NCI-H2196 (cell line): Measurements from ENCODE around the gene ANKLE2.
"Not testable (repeated sequence)": the region's sequence is repeated elsewhere in the genome, so short reads cannot be mapped to it uniquely, and the experiment has no call there.

Experiments used
- DNase-seq: peaks from one replicate; lab custom pipeline; 2025; ENCODE audit not compliant: unreplicated experiment; lab: John Stamatoyannopoulos, UW

Gene ANKLE2

DNA sequence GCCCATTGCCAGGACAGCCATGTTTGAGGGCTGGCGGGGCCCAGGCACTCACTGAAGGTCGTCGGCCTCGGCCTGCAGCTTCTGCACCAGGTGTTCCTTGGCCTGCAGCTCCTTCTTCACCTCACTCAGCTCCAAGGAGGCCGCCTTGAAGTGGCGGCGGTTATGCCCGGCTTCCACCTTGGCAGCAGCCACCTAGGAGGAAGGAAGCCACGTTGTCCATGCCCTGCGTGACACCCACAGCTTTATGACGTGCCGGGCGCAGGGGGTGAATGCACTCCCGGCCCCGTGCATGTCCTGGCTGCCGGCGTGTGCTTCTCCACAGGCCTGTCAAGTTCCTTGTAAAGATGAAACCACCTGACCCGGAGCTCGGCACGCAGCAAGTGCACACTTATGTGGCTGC, 16.0 kb upstream of the ANKLE2 start:
- no peak for DNase-seq

DNA sequence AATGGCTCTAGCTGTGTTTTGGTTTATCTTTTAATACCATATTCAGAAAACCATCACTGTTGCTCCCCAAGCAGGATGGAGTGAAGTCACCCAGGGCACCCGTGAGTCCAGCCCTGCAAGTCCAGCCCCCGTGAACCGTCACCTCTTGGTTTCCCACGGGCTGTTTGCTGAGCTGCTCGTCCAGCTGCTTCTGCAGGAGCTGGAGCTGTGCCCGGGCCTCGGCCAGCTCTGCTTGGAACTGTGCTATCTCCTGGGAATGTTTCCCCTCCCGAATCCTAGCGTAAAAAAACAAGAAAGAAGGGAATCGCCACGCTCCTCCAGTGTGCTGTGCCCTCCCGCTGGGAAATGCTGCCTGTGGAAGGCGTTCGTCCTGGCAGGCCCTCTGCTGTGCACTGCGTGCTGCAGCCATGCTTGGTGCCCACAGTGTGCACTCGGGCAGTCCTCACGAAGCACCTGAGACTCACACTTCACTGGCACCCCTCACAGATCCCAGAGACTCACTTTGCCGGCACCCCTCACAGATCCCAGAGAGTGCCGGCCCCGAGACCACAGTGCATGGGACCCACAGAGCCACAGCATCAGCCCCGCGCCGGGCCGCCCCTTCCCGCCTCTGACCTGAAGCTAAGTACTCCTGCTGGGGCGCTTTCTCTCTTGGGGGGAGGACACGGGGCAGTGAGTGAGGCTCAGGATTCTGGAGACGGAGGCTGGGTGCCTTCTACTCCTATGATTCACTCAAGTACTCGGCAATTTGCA, 15.4 kb upstream of the ANKLE2 start:
- DNase-seq = no peak

DNA sequence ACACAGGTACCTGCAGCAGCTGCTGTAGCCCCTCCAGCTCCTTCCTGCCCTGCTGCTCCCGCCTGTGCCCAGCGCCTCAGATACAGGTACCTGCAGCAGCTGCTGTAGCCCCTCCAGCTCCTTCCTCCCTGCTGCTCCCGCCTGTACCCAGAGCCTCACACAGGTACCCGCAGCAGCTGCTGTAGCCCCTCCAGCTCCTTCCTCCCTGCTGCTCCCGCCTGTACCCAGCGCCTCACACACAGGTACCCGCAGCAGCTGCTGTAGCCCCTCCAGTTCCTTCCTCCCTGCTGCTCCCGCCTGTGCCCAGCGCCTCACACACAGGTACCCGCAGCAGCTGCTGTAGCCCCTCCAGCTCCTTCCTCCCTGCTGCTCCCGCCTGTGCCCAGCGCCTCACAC, 14.6 kb upstream of the ANKLE2 start:
- not testable (repeated sequence) for DNase-seq

DNA sequence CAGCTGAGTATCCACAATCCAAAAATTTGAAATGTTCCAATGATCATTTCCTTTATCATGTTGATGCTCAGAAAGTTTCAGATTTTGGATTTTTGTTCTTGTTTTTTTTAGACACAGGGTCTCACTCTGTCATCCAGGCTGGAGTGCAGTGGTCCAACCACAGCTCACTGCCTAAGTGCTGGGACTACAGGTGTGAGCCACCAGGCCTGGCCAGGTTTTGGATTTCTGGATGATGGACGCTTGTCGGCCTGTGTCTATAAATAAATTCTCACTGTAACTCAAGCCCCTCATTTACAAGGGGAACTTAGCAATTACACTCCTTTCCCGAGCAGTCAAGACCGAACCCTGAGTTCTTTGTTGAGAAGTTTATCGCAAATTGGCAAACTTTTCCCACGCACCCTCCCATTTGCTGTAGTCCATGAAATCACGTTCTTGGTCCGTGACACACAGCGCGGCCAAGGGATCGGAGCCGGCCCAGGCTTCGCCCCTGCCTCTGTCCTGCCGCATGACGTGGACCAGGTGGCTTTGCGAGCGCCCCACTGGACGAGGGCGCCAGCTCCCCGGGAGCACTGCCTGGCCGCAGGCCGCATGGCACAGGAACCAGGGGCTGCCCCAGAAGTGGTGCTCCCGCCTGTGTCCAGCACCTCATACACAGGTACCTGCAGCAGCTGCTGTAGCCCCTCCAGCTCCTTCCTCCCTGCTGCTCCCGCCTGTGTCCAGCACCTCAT, 14.0 kb upstream of the ANKLE2 start:
- DNase-seq = no peak

DNA sequence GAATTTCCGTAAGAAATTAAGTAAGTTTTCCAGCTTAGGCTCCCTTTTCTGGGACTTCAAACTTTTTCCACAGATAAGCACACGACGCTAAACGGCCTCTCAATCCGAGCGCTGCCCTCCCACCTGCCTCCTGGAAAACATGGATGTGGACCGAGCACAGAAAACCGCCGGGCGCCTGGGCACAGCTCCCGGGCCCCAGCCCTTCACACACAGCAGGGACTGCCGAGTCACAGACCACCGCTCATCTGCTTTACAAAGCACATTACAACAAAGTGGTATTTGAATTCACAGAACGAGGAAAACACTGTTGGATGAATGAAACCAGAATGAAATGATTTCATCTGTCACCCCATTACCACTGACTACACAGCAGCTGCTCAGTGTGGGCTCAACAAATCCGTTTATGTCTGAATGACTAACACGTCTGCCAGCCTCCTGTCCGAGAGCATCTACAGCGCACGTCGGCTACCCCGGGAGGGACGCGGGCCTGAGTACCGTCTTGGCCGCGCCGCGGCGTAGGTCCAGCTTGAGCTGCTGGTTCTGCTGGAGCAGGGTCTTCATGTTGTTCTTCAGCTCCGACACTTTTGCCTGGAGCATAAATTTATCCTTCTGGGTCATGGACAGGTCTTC, 13.1 kb upstream of the ANKLE2 start:
- no peak for DNase-seq

DNA sequence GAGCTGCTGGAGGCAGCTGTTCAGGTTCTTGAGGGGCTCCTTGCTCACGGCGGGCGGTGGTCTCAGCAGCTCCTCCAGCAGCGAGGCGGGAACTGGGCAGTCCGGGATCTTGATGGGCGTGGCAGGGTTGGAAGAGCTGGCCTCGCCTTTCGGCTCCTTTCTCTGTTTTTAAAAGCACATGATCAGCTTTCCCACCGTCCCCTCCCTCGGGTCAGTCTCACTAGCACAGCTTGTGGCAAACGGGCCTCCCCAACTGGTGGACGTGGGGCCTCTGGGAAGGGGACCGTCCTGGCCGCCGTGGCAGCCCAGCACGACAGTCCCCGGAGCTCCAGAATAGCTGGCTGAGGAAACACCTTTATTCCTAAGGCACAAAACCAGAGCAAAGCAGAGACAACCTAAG, 12.5 kb upstream of the ANKLE2 start:
- no peak for DNase-seq

DNA sequence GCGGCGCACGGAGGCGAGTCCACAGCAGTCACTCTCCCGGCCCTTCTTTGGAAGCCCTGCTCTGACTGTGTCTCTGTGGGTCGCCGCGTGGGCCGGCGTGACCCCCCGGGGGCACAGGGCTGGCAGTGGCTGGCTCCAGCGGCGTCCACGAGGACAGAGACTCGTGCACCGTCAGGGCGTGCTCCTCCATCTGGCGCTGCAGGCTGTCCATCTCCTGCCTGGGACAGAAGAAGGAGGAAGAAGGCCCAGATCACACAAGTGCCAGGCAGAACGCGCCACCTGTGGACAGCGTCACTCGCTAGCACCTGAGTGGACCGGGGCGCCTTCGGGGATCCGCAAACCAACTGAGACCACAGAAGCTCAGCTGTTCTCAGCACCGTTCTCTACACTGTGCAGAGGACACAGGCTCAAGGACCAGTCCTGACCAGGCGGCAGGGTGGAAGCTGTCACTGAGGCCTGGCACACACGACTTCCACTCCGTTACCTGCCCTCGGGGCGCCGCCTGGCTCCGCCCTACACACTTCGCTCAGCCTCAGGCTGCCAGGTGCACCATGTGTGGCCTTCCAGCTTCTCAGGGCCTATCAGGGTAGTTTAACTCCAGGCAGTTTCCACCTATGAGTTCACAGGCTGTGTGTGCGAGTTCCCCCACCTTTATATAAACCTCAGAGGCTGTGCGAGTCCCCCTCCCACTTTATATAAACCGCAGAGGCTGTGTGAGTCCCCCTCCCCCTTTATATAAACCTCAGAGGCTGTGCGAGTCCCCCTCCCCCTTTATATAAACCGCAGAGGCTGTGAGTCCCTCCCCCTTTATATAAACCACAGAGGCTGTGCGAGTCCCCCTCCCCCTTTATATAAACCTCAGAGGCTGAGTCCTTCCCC, 11.7 kb upstream of the ANKLE2 start:
- no peak for DNase-seq

GRCh38 chr12:132772606-132773005, 11.0 kb upstream of the ANKLE2 start:
- DNase-seq = no peak

GRCh38 chr12:132771126-132771838, 9.7 kb upstream of the ANKLE2 start:
- no peak for DNase-seq

GRCh38 chr12:132766380-132767085, 4.9 kb upstream of the ANKLE2 start:
- DNase-seq = no peak

GRCh38 chr12:132765361-132765760, 3.7 kb upstream of the ANKLE2 start:
- no peak for DNase-seq

- DNase-seq = no peak
Measured at GRCh38 chr12:132764231-132764630, 2.6 kb upstream of the ANKLE2 start.

GRCh38 chr12:132761921-132762583, 420 bp upstream of the ANKLE2 start:
- DNase-seq = peak; percentile 89

DNA sequence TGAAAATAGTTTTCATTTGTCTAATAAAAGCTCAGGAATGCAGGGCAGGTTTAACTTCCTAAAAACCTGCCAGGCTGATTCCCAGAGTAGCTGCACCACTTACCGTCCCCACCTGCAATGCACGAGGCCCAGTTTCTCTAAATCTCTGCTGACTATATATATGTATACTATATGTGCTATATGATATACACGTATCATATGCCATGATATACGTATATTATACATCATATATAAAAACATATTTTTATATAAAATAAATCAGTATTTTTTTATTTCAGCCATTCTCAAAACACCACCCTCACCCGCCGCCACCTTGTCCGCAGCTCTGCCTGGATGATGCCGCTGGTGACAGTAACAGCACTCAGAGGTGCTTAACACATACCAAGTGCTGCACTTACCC, 2.3 kb downstream of the ANKLE2 start:
- DNase-seq = no peak

- not testable (repeated sequence) for DNase-seq
Measured at GRCh38 chr12:132758825-132759224, 2.8 kb downstream of the ANKLE2 start.

DNA sequence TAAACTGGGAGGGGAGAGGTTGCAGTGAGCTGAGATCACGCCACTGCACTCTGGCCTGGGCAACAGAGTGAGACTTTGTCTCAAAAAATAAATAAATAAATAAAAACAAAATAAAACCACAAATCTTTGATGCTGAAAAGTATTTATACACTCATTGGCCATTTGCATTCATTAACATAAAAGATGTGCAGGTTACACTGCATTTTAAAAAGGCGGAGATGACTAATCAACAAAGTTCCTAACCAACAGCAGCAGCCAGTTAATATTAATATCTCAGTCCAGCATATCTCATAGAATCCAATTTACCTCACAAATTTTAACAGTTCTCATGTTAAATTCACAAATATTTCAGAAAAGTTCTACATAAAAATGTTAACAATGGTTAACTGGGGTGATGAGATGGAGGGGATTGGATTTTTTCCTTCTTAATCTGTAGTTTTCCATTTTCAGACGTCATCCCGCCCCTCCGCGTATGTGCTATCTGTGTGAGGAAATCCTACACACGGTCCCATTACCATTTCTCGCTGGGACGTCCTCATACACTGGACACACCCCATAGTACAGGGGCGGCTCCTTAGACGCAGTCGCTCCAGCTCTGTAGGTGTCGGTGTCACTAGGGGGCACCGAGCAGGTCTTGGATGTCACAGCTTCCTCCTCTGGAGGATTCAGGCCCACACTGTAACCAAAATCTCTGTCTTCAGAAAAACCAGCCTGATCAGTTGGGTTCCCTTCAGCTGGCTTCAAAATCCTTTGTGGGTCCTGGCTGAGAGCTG, 7.3 kb downstream of the ANKLE2 start:
- DNase-seq = no peak

DNA sequence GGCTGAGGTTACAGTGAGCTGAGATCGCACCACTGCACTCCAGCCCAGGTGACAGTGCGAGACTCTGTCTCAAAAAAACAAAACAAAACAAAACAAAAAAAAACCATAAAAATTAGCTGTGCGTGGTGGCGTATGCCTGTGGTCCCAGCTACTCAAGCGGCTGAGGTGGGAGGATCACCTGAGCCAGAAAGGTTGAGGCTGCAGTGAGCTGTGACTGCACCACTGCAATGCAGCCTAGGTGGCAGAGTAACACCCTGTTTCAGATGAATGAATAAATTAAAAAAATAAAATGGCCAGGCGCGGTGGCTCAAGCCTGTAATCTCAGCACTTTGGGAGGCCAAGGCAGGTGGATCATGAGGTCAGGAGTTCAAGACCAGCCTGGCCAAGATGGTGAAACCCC, 8.0 kb downstream of the ANKLE2 start:
- not testable (repeated sequence) for DNase-seq

DNA sequence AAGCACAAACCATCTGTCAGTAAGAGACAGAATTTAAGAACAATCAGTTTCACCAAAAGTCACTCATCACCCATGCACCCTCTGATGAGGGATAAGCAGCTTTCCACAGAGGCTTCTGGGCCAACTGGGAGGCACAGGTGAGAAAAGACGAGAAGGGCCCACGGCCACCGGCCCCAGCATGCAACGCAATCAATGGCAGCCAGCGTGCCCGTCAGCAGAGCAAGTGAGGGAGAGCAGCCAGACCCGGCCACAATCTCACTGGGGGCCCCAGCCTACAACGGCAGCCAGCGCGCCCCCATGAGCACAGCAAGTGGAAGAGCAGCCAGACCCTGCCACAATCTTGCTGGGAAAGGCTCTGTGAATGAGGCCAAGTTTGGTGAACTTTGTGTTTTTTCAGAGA, 13.3 kb downstream of the ANKLE2 start:
- DNase-seq = no peak

- no peak for DNase-seq
Measured at GRCh38 chr12:132747896-132748295, 13.7 kb downstream of the ANKLE2 start.
